H1 (cell line): ENCODE data around the gene KIF1C. TPM values are rescaled to one million over a fixed set of nuclear protein-coding genes. Genes with fewer than 3 reads are reported as not detected.

Experiments
- CTCF ChIA-PET: fragments of 300-600 bp; sonication (Branson Sonifier 250); formaldehyde crosslinking; loops from one replicate; lab custom pipeline; 2021; ENCODE audit not compliant: partially characterized antibody; lab: Charles Lee
- POLR2A ChIA-PET: fragments of 300-600 bp; sonication (Branson Sonifier 250); formaldehyde crosslinking; loops from one replicate; lab custom pipeline; 2021; ENCODE audit warnings: inconsistent platforms; ENCODE audit not compliant: partially characterized antibody; lab: Charles Lee
- DNase-seq, 2 experiments: peaks; one replicate each; pipeline versions ENCODE4 v3.0.0 to v3.0.0-alpha.2; 2010 to 2022; ENCODE audit warnings: low spot score in 2 of 2, low read depth in 1 of 2, mixed read lengths in 1 of 2
- FAIRE-seq: peaks from 2 replicates; lab custom pipeline; 2011; peaks lifted over from hg19 to GRCh38; lab: Jason Lieb, UNC
- H2AFZ ChIP-seq: 2 replicates; pipeline ENCODE4 v1.8.1; 2012; ENCODE audit warnings: low read length, inconsistent platforms
- H2AK5ac ChIP-seq: 2 replicates; pipeline ENCODE4 v1.6.1; 2013; ENCODE audit warnings: low read depth, low read length
- H2BK120ac ChIP-seq: replicated peaks from 2 replicates; pipeline ENCODE3; 2013; ENCODE audit warnings: low read depth, low read length, inconsistent platforms
- H2BK12ac ChIP-seq: 2 replicates; pipeline ENCODE4 v1.6.1; 2013; ENCODE audit warnings: low read depth, low read length
- H2BK15ac ChIP-seq: 2 replicates; pipeline ENCODE4 v1.6.1; 2013; ENCODE audit warnings: low read length
- H2BK20ac ChIP-seq: 2 replicates; pipeline ENCODE4 v1.6.1; 2013; ENCODE audit warnings: low read length
- H2BK5ac ChIP-seq: 2 replicates; pipeline ENCODE4 v1.6.1; 2013; ENCODE audit warnings: low read depth, low read length
- H3K14ac ChIP-seq: 2 replicates; pipeline ENCODE4 v1.6.1; 2013; ENCODE audit warnings: inconsistent platforms; ENCODE audit not compliant: insufficient read length
- H3K18ac ChIP-seq: 2 replicates; pipeline ENCODE4 v1.6.1; 2013; ENCODE audit warnings: low read length; ENCODE audit errors: extremely low read depth
- H3K23ac ChIP-seq: 2 replicates; pipeline ENCODE4 v1.6.1; 2013; ENCODE audit warnings: inconsistent platforms; ENCODE audit not compliant: insufficient read length
- H3K23me2 ChIP-seq: 2 replicates; pipeline ENCODE4 v1.6.1; 2013; ENCODE audit warnings: low read depth, low read length
- H3K27ac ChIP-seq: 2 replicates; pipeline ENCODE4 v1.6.1; 2011; ENCODE audit warnings: low read depth, low read length, inconsistent platforms
- H3K27me3 ChIP-seq, 4 experiments: replicated peaks in 1 of 4; 1 replicate in 1 of 4; 2 replicates in 3 of 4; pipeline versions ENCODE4 v1.6.1 to v1.8.1; 2011 to 2013; ENCODE audit warnings: low read length in 3 of 4, mild to moderate bottlenecking in 3 of 4, inconsistent platforms in 2 of 4, mixed read lengths in 2 of 4, moderate library complexity in 1 of 4; ENCODE audit not compliant: control insufficient read depth in 3 of 4, insufficient read depth in 3 of 4; ENCODE audit errors: extremely low read depth in 1 of 4
- H3K36me3 ChIP-seq, 4 experiments: 2 replicates each; pipeline versions ENCODE4 v1.6.1 to v1.8.1; 2011 to 2013; ENCODE audit warnings: mild to moderate bottlenecking in 4 of 4, low read length in 3 of 4, moderate library complexity in 2 of 4, control low read depth in 1 of 4, inconsistent platforms in 1 of 4; ENCODE audit not compliant: insufficient read depth in 4 of 4, control insufficient read depth in 2 of 4
- H3K4ac ChIP-seq: replicated peaks from 2 replicates; pipeline ENCODE3; 2013; ENCODE audit warnings: low read length, low read depth, mixed read lengths, inconsistent platforms; ENCODE audit not compliant: insufficient read length
- H3K4me1 ChIP-seq, 4 experiments: replicated peaks in 1 of 4; 1 replicate in 1 of 4; 2 replicates in 3 of 4; pipeline versions ENCODE4 v1.6.1 to v1.8.1; 2011 to 2013; ENCODE audit warnings: low read length in 3 of 4, inconsistent platforms in 2 of 4, mixed read lengths in 1 of 4; ENCODE audit not compliant: insufficient read depth in 4 of 4, control insufficient read depth in 3 of 4
- H3K4me2 ChIP-seq, 2 experiments: 2 replicates each; pipeline versions ENCODE4 v1.6.1 to v1.8.1; 2011 to 2013; ENCODE audit warnings: low read depth in 2 of 2, low read length in 2 of 2, control low read depth in 1 of 2, inconsistent platforms in 1 of 2, mild to moderate bottlenecking in 1 of 2; ENCODE audit not compliant: insufficient read depth in 1 of 2
- H3K4me3 ChIP-seq, 4 experiments: fragments of 200-600, 300-600 bp in 1 of 4; sonication (generic), shearing (Covaris generic), sonication (Bioruptor Twin) in 1 of 4; 2 replicates each; pipeline versions ENCODE4 v1.5.1 to v1.8.1; 2011 to 2016; ENCODE audit warnings: low read length in 4 of 4, low read depth in 3 of 4, control low read depth in 2 of 4, inconsistent platforms in 2 of 4, mild to moderate bottlenecking in 2 of 4, mixed read lengths in 1 of 4, moderate library complexity in 1 of 4; ENCODE audit not compliant: insufficient read depth in 2 of 4; ENCODE audit errors: extremely low read depth in 1 of 4
- H3K56ac ChIP-seq: replicated peaks from 2 replicates; pipeline ENCODE3; 2013; ENCODE audit warnings: low read depth, mild to moderate bottlenecking, mixed read lengths, low read length, inconsistent platforms; ENCODE audit not compliant: insufficient read length
- H3K79me1 ChIP-seq: 2 replicates; pipeline ENCODE4 v1.6.1; 2013; ENCODE audit warnings: low read depth, low read length, control low read depth
- H3K79me2 ChIP-seq, 2 experiments: 2 replicates each; pipeline versions ENCODE4 v1.6.1 to v1.8.1; 2012 to 2013; ENCODE audit warnings: low read length in 2 of 2, mild to moderate bottlenecking in 2 of 2, inconsistent platforms in 1 of 2; ENCODE audit not compliant: insufficient read depth in 2 of 2, control insufficient read depth in 1 of 2
- H3K9ac ChIP-seq, 4 experiments: replicated peaks in 1 of 4; 1 replicate in 1 of 4; 2 replicates in 3 of 4; pipeline versions ENCODE4 v1.6.1 to v1.8.1; 2011 to 2013; ENCODE audit warnings: low read depth in 3 of 4, low read length in 3 of 4, control low read depth in 2 of 4, mild to moderate bottlenecking in 2 of 4, moderate library complexity in 2 of 4, inconsistent platforms in 1 of 4; ENCODE audit errors: extremely low read depth in 1 of 4
- H3K9me3 ChIP-seq, 2 experiments: 2 replicates each; pipeline versions ENCODE4 v1.6.1 to v1.8.1; 2012 to 2013; ENCODE audit warnings: mild to moderate bottlenecking in 2 of 2, moderate library complexity in 2 of 2, control low read depth in 1 of 2, inconsistent platforms in 1 of 2, low read depth in 1 of 2, low read length in 1 of 2, mixed read lengths in 1 of 2; ENCODE audit not compliant: insufficient read depth in 2 of 2
- H4K20me1 ChIP-seq, 2 experiments: replicated peaks in 1 of 2; 2 replicates each; pipeline versions ENCODE3 to v1.8.1; 2011 to 2013; ENCODE audit warnings: inconsistent platforms in 2 of 2, low read length in 2 of 2, mild to moderate bottlenecking in 1 of 2; ENCODE audit not compliant: insufficient read depth in 2 of 2, control insufficient read depth in 1 of 2
- H4K5ac ChIP-seq: 2 replicates; pipeline ENCODE4 v1.6.1; 2013; ENCODE audit warnings: low read length, low read depth, mixed read lengths, inconsistent platforms; ENCODE audit not compliant: insufficient read length
- H4K8ac ChIP-seq: 2 replicates; pipeline ENCODE4 v1.8.0; 2013; ENCODE audit warnings: mild to moderate bottlenecking, moderate library complexity, low read length, inconsistent platforms; ENCODE audit not compliant: insufficient read depth; ENCODE audit errors: extremely low read depth
- H4K91ac ChIP-seq: replicated peaks from 2 replicates; pipeline ENCODE3; 2013; ENCODE audit warnings: low read length, mixed read lengths, inconsistent platforms; ENCODE audit not compliant: insufficient read length
- ASH2L ChIP-seq: fragments of 200-600, 300-600 bp; sonication (generic); IDR thresholded peaks from one replicate; pipeline ENCODE4 v1.7.1; 2017; ENCODE audit warnings: low read length
- BACH1 ChIP-seq: IDR thresholded peaks from 2 replicates; pipeline ENCODE4 v1.6.1; 2012; ENCODE audit warnings: low read length, improper control_type of control experiment
- BCL11A ChIP-seq, 2 experiments: IDR thresholded peaks; one replicate each; pipeline ENCODE4 v1.6.1; 2011; ENCODE audit warnings: low read depth in 2 of 2, low read length in 2 of 2, mild to moderate bottlenecking in 2 of 2
- CHD1 ChIP-seq: IDR thresholded peaks from 2 replicates; pipeline ENCODE4 v1.6.1; 2012; ENCODE audit warnings: low read depth, low read length, improper control_type of control experiment
- CHD2 ChIP-seq: IDR thresholded peaks from 2 replicates; pipeline ENCODE4 v1.6.1; 2012; ENCODE audit warnings: low read length, improper control_type of control experiment
- FOSL1 ChIP-seq: IDR thresholded peaks from 2 replicates; pipeline ENCODE4 v1.6.1; 2011; ENCODE audit warnings: mild to moderate bottlenecking, low read depth, low read length, moderate library complexity; ENCODE audit not compliant: insufficient read depth
- KDM1A ChIP-seq: fragments of 200-600, 300-600 bp; sonication (generic); IDR thresholded peaks from 2 replicates; pipeline ENCODE4 v1.7.1; 2016; ENCODE audit warnings: mild to moderate bottlenecking, low read length, borderline replicate concordance
- MAFK ChIP-seq: IDR thresholded peaks from 2 replicates; pipeline ENCODE4 v1.6.1; 2012; ENCODE audit warnings: low read depth, mild to moderate bottlenecking, improper control_type of control experiment, low read length
- NRF1 ChIP-seq: IDR thresholded peaks from 2 replicates; pipeline ENCODE4 v1.6.1; 2011; ENCODE audit warnings: mild to moderate bottlenecking, low read depth, low read length, improper control_type of control experiment
- PHF8 ChIP-seq: fragments of 200-600 bp; sonication (generic); conservative IDR thresholded peaks from 2 replicates; pipeline ENCODE4 v1.7.1; 2012; ENCODE audit warnings: low read depth, mild to moderate bottlenecking, inconsistent platforms, low read length, moderate library complexity
- SIX5 ChIP-seq: IDR thresholded peaks from 2 replicates; pipeline ENCODE4 v1.6.1; 2011; ENCODE audit warnings: mild to moderate bottlenecking, low read depth, low read length
- SP2 ChIP-seq: IDR thresholded peaks from 2 replicates; pipeline ENCODE4 v1.6.1; 2012; ENCODE audit warnings: mild to moderate bottlenecking, low read length, inconsistent platforms
- SP4 ChIP-seq: IDR thresholded peaks from 2 replicates; pipeline ENCODE4 v1.6.1; 2012; ENCODE audit warnings: low read length, inconsistent platforms
- TAF1 ChIP-seq: IDR thresholded peaks from 2 replicates; pipeline ENCODE4 v1.6.1; 2011; ENCODE audit warnings: mild to moderate bottlenecking, low read depth, low read length
- YY1 ChIP-seq: IDR thresholded peaks from 2 replicates; pipeline ENCODE4 v1.6.1; 2011; ENCODE audit warnings: low read depth, mild to moderate bottlenecking, low read length
- WGBS, 2 experiments: shearing (Covaris generic) in 1 of 2; methylation state at CpG; one replicate each; pipeline versions ENCODE4 v1.1.6 to v1.1.7; 2013 to 2015; ENCODE audit warnings: low lambda C conversion rate in 2 of 2, mixed read lengths in 2 of 2, inconsistent platforms in 1 of 2, low coverage in 1 of 2, missing lambda C conversion rate in 1 of 2; ENCODE audit not compliant: insufficient replicate concordance in 2 of 2, insufficient coverage in 1 of 2, insufficient read length in 1 of 2; ENCODE audit errors: extremely low coverage in 1 of 2, missing lambda C conversion rate in 1 of 2; 5-methylcytosine and 5-hydroxymethylcytosine counted together
- polyA plus RNA-seq, 7 experiments: library from polyadenylated mRNA; depleted of rRNA in 3 of 7; stranded (reverse) in 5 of 7; unstranded in 2 of 7; fragments of >200 nt in 5 of 7; fragments of 200-250 nt in 2 of 7; gene quantifications; 1 replicate in 5 of 7; 2 replicates in 1 of 7; 4 replicates in 1 of 7; pipeline versions ENCODE4 v1.2.1 to v1.2.3, GENCODE V29; 2011 to 2013; ENCODE audit warnings: missing spikeins in 2 of 7, mixed read lengths in 2 of 7
- total RNA-seq: library from RNA; stranded (reverse); fragmentation: NEBNext Ultra II Directional; extraction: Animal tissue kit (Norgen Biotek cat#: 25700); gene quantifications from 2 replicates; pipeline ENCODE4 v1.2.1, GENCODE V29; 2021
- TF ChIP-seq, protein P1 (sequence below): IDR thresholded peaks from 2 replicates; pipeline ENCODE4 v1.6.1; 2012; ENCODE audit warnings: inconsistent platforms

Gene KIF1C
- total and polyA plus RNA-seq, 2 of the 8 experiments (the other 6 are each of a cell fraction or from before 2014, with no cell fraction given), result 14.3 to 114 TPM

DNA sequence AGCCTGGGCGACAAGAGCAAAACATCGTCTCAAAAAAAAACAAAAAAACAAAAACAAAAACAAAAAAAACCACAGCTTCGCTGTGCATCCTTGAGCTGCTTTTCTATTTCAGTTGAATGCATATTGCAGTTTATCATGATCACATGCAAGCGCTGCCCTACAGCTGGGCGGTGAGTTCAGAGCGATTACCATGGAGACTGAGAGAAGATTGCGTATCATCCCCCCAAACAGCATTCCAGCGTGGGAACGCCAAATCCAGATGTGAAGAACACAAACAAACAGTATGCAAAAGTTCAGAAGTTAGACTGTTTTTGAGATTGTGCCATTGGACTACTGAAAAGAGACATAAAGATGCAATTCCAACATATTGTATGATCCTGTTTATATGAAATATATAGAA, 52.5 kb downstream of the KIF1C start:
- Histone ChIP-seq H2BK12ac (no peak overlapping the region), H2BK120ac (no peak overlapping the region), H3K4ac (no peak overlapping the region), H4K8ac (no peak overlapping the region), H4K91ac (no peak overlapping the region), H3K4me2 (no peak overlapping the region), H3K56ac (no peak overlapping the region), H2AK5ac (no peak overlapping the region), H2AFZ (no peak overlapping the region), H3K18ac (no peak overlapping the region), H3K4me3 (no peak overlapping the region), H2BK15ac (no peak overlapping the region), H3K4me1 (no peaks in the 10 kb centered on the region), H2BK5ac (no peak overlapping the region), H3K14ac (no peak overlapping the region), H3K27ac (no peak overlapping the region), H3K36me3 (no peaks in the 10 kb centered on the region), H4K5ac (no peak overlapping the region), H3K9me3 (no peaks in the 10 kb centered on the region), H3K9ac (no peak overlapping the region), H3K23me2 (no peaks in the 10 kb centered on the region), H3K23ac (no peak overlapping the region), H3K27me3 (no peaks in the 10 kb centered on the region), H4K20me1 (no peaks in the 10 kb centered on the region), H3K79me1 (no peaks in the 10 kb centered on the region), H3K79me2 (no peaks in the 10 kb centered on the region), H2BK20ac (no peak overlapping the region)
- 94% methylated on average over 8 of the region's 9 CpGs; no CpG with 5 or more reads in 1 of the 2 experiments for WGBS, 2 experiments
- ChIA-PET POLR2A (no interaction called here), CTCF (interaction anchor here (0.6 to 2.4 kb wide), 4 partner anchors 11 to 19 kb away, joined by 3 to 9 read pairs (median 6); no protein-coding TSS in a partner anchor)
- FAIRE-seq (no peak), DNase-seq (no peak)
- TF ChIP-seq FOSL1 (no peak), MAFK (no peak), TAF1 (no peak), BCL11A (IDR thresholded peaks at IDR 0.05; ENCODE audit: low read depth in 2 of 2, low read length in 2 of 2) (no peak), NRF1 (no peak), SIX5 (no peak), CHD1 (no peak), BACH1 (no peak), ASH2L (no peak), PHF8 (no peak), KDM1A (no peak), YY1 (no peak), SP4 (no peak), SP2 (no peak), CHD2 (no peak)
- TF ChIP-seq, protein P1, sequence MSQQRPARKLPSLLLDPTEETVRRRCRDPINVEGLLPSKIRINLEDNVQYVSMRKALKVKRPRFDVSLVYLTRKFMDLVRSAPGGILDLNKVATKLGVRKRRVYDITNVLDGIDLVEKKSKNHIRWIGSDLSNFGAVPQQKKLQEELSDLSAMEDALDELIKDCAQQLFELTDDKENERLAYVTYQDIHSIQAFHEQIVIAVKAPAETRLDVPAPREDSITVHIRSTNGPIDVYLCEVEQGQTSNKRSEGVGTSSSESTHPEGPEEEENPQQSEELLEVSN, result no peak
